Suprapubic skin (tissue), 4 donors: ENCODE data around the gene PCBP2.

Experiments used
- EP300 ChIP-seq: sonication (generic); formaldehyde crosslinking; IDR thresholded peaks from one replicate; pipeline ENCODE4 v1.6.1; 2017; ENCODE audit warnings: antibody characterized with exemption
- POLR2A ChIP-seq, 2 donors: fragments of 450-650 bp; IDR thresholded peaks; one replicate each; pipeline ENCODE4 v1.6.1; 2017; ENCODE audit warnings: antibody characterized with exemption in 2 of 2, mild to moderate bottlenecking in 2 of 2, moderate library complexity in 2 of 2
- POLR2AphosphoS5 ChIP-seq, 3 donors: sonication (generic); formaldehyde crosslinking; IDR thresholded peaks; one replicate each; pipeline ENCODE4 v1.6.1; 2017; ENCODE audit warnings: antibody characterized with exemption in 3 of 3
- TF ChIP-seq, protein P1 (sequence below), 2 donors: fragments of 200-600 bp in 1 of 2; fragments of 450-650 bp in 1 of 2; sonication (generic) in 1 of 2; IDR thresholded peaks; one replicate each; pipeline ENCODE4 v1.5.1; 2016 to 2019; ENCODE audit warnings: antibody characterized with exemption in 2 of 2, mild to moderate bottlenecking in 1 of 2, moderate library complexity in 1 of 2

DNA sequence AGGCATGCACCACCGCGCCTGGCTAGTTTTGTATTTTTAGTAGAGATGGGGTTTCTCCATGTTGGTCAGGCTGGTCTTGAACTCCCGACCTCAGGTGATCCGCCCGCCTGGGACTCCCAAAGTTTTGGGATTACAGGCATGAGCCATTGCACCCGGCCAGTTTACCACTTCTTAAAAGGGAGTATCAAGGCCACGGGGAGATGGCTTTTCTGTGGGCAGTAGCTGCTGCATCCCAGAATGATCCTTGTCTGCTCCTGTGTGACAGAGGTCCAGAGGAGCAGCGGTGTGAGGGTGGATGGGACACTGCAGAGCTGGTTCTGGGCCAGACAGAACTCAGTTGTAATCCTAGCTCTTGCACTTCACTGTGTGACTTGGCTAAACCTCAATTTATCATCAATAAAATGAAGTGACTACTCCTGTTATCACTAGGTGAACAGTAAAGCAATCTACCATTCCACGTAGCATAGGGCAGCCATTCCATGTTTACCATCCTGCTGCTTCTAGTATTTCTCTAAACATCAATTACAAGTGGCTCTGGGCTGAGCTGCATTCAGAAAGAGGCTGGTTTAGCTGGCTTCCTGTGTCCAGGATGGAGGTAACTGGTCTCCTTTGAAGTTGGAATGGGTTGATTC lies 58.4 kb downstream of the PCBP2 start:
- TF ChIP-seq, protein P1, sequence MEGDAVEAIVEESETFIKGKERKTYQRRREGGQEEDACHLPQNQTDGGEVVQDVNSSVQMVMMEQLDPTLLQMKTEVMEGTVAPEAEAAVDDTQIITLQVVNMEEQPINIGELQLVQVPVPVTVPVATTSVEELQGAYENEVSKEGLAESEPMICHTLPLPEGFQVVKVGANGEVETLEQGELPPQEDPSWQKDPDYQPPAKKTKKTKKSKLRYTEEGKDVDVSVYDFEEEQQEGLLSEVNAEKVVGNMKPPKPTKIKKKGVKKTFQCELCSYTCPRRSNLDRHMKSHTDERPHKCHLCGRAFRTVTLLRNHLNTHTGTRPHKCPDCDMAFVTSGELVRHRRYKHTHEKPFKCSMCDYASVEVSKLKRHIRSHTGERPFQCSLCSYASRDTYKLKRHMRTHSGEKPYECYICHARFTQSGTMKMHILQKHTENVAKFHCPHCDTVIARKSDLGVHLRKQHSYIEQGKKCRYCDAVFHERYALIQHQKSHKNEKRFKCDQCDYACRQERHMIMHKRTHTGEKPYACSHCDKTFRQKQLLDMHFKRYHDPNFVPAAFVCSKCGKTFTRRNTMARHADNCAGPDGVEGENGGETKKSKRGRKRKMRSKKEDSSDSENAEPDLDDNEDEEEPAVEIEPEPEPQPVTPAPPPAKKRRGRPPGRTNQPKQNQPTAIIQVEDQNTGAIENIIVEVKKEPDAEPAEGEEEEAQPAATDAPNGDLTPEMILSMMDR (IDR thresholded peaks at IDR 0.05) = no peak
- no peak for TF ChIP-seq POLR2A (IDR thresholded peaks at IDR 0.05)
- TF ChIP-seq POLR2AphosphoS5 (IDR thresholded peaks at IDR 0.05) = no peak
- TF ChIP-seq EP300 = no peak
